CD4-positive, alpha-beta memory T cell (primary cell): ENCODE measurements around the gene CENPU. TPM values are rescaled to one million over a fixed set of nuclear protein-coding genes. Genes with fewer than 3 reads are reported as not detected.

ENCODE experiments used
- CTCF ChIA-PET: fragments of 350-600 bp; sonication (Branson Sonifier 250); formaldehyde crosslinking; loops from one replicate; lab custom pipeline; 2021; ENCODE audit warnings: inconsistent platforms; ENCODE audit not compliant: partially characterized antibody; lab: Charles Lee
- POLR2A ChIA-PET: fragments of 350-600 bp; sonication (Branson Sonifier 250); formaldehyde crosslinking; loops from one replicate; lab custom pipeline; 2021; ENCODE audit not compliant: partially characterized antibody; lab: Charles Lee
- DNase-seq, 5 donors: peaks; one replicate each; pipeline versions ENCODE4 v3.0.0 to v3.0.0-alpha.2; 2020 to 2022; ENCODE audit warnings: mixed read lengths in 1 of 5
- H3K27ac ChIP-seq: one replicate; pipeline ENCODE4 v1.7.0; 2013; ENCODE audit warnings: low read depth, low read length
- H3K27me3 ChIP-seq: 2 replicates; pipeline ENCODE4 v1.7.0; 2013; ENCODE audit warnings: mild to moderate bottlenecking, low read length, moderate library complexity; ENCODE audit not compliant: insufficient read depth
- H3K36me3 ChIP-seq: 2 replicates; pipeline ENCODE4 v1.7.0; 2013; ENCODE audit warnings: mild to moderate bottlenecking, low read length, moderate library complexity; ENCODE audit not compliant: insufficient read depth
- H3K4me1 ChIP-seq: 2 replicates; pipeline ENCODE4 v1.7.0; 2013; ENCODE audit warnings: mild to moderate bottlenecking, low read length, moderate library complexity; ENCODE audit not compliant: insufficient read depth
- H3K4me3 ChIP-seq, 2 donors: one replicate each; pipeline ENCODE4 v1.7.0; 2013; ENCODE audit warnings: low read length in 2 of 2, mild to moderate bottlenecking in 1 of 2
- H3K9me3 ChIP-seq, 2 donors: one replicate each; pipeline ENCODE4 v1.7.0; 2013; ENCODE audit warnings: low read length in 2 of 2, control low read depth in 1 of 2; ENCODE audit not compliant: control insufficient read depth in 1 of 2
- H3K27ac Mint-ChIP-seq, 7 donors: one replicate each; pipeline ENCODE4 v1.8.0; 2020 to 2021; ENCODE audit warnings: mixed read lengths in 7 of 7, mild to moderate bottlenecking in 6 of 7, inconsistent platforms in 3 of 7, moderate library complexity in 3 of 7
- H3K27me3 Mint-ChIP-seq, 2 donors: one replicate each; pipeline ENCODE4 v1.8.0; 2020 to 2021; ENCODE audit warnings: mixed read lengths in 2 of 2
- H3K36me3 Mint-ChIP-seq, 2 donors: one replicate each; pipeline ENCODE4 v1.8.0; 2020 to 2021; ENCODE audit warnings: mixed read lengths in 2 of 2, inconsistent platforms in 1 of 2, mild to moderate bottlenecking in 1 of 2
- H3K4me1 Mint-ChIP-seq, 4 donors: one replicate each; pipeline ENCODE4 v1.8.0; 2020 to 2021; ENCODE audit warnings: mixed read lengths in 4 of 4, mild to moderate bottlenecking in 1 of 4
- H3K4me3 Mint-ChIP-seq, 8 donors: one replicate each; pipeline ENCODE4 v1.8.0; 2020 to 2021; ENCODE audit warnings: mixed read lengths in 8 of 8, mild to moderate bottlenecking in 7 of 8, moderate library complexity in 6 of 8, inconsistent platforms in 3 of 8
- H3K9me3 Mint-ChIP-seq, 8 donors: one replicate each; pipeline ENCODE4 v1.8.0; 2020 to 2021; ENCODE audit warnings: mixed read lengths in 8 of 8, mild to moderate bottlenecking in 5 of 8, inconsistent platforms in 3 of 8, moderate library complexity in 1 of 8
- intact Hi-C: fragments of 100-400 bp; cut with micrococcal nuclease; formaldehyde crosslinking; loops from one replicate; pipeline ENCODE4 v1.15.1; 2023
- polyA plus RNA-seq, 2 donors: library from polyadenylated mRNA; unstranded; fragments of 300-500 nt; fragmentation: Illumina TruSeq; gene quantifications; one replicate each; pipeline ENCODE4 v1.2.3, GENCODE V29; 2021
- total RNA-seq, 2 experiments: library from RNA; stranded (reverse); gene quantifications; one replicate each; pipeline ENCODE4 v1.2.3, GENCODE V29; 2021

CENPU gene
- total and polyA plus RNA-seq, 4 experiments from 2014 or later = 2.1 to 4.6 (median 3.2) TPM

- H3K36me3 Mint-ChIP-seq = peaks cover 33 to 55% of the 10 kb centered on the region in 2 donors
- Histone ChIP-seq H3K27me3 (no peaks in the 10 kb centered on the region), H3K27ac (no peak overlapping the region), H3K36me3 (peaks cover 4% of the 10 kb centered on the region), H3K4me3 (no peak overlapping the region), H3K4me1 (peaks cover 15% of the 10 kb centered on the region), H3K9me3 (no peaks in the 10 kb centered on the region)
- no peak overlapping the region for H3K4me3 Mint-ChIP-seq
- H3K27ac Mint-ChIP-seq = peak overlapping the region in 6 of 7 donors; percentile 2 to 57 (median 26)
- H3K27me3 Mint-ChIP-seq = no peaks in the 10 kb centered on the region
- intact Hi-C loops = no loop called here
- no peak for DNase-seq
- peaks cover 6 to 19% (median 15%) of the 10 kb centered on the region in 4 donors for H3K4me1 Mint-ChIP-seq
- ChIA-PET POLR2A (interaction anchor here (1.6 kb wide), 1 partner anchor 29 kb away, joined by 18 read pairs; the partner anchor contains the start of gene CENPU), CTCF (interaction anchor here (1.6 kb wide), 1 partner anchor 13 kb away, joined by 3 read pairs; no protein-coding TSS in a partner anchor)
- H3K9me3 Mint-ChIP-seq = no peaks in the 10 kb centered on the region
Observed at GRCh38 chr4:184763150-184763780, 29.4 kb upstream of the CENPU start.

GRCh38 chr4:184762100-184762499 lies 28.2 kb upstream of the CENPU start:
- peak overlapping the region; percentile 71 to 95 (median 87) for H3K27ac Mint-ChIP-seq
- H3K4me3 Mint-ChIP-seq = peak overlapping the region; percentile 59 to 85 (median 77)
- peak overlapping the region in 1 of 2 donors; percentile 44 for H3K4me3 ChIP-seq
- no peaks in the 10 kb centered on the region for H3K9me3 Mint-ChIP-seq
- H3K36me3 Mint-ChIP-seq = peaks cover 29 to 51% of the 10 kb centered on the region in 2 donors
- ChIA-PET POLR2A (interaction anchor here (0.7 to 1.6 kb wide), 4 partner anchors 10 to 381 kb away, joined by 3 to 18 read pairs (median 5); partner anchors contain the start of genes CASP3, CENPU, PRIMPOL and SLC25A4), CTCF (interaction anchor here (1.1 to 1.6 kb wide), 2 partner anchors 12 to 16 kb away, joined by 3 read pairs; no protein-coding TSS in a partner anchor)
- H3K27ac ChIP-seq = no peak overlapping the region
- H3K4me1 ChIP-seq = peaks cover 15% of the 10 kb centered on the region
- H3K27me3 ChIP-seq = no peaks in the 10 kb centered on the region
- intact Hi-C loops = loop anchor here (1.0 kb wide), 2 partner anchors 113 to 498 kb away; partner anchors contain the start of genes CASP3 and PRIMPOL
- peak; percentile 57 to 79 (median 72) for DNase-seq
- H3K9me3 ChIP-seq = no peaks in the 10 kb centered on the region
- H3K36me3 ChIP-seq = peaks cover 4% of the 10 kb centered on the region
- H3K27me3 Mint-ChIP-seq = no peaks in the 10 kb centered on the region
- H3K4me1 Mint-ChIP-seq = peaks cover 6 to 19% (median 15%) of the 10 kb centered on the region in 4 donors

GRCh38 chr4:184760681-184761080 lies 26.8 kb upstream of the CENPU start:
- ChIA-PET POLR2A (no interaction called here), CTCF (no interaction called here)
- H3K36me3 Mint-ChIP-seq = peaks cover 29 to 52% of the 10 kb centered on the region in 2 donors
- Histone ChIP-seq H3K4me3 (no peak overlapping the region), H3K27ac (no peak overlapping the region), H3K27me3 (no peaks in the 10 kb centered on the region), H3K36me3 (peaks cover 4% of the 10 kb centered on the region), H3K4me1 (peaks cover 15% of the 10 kb centered on the region), H3K9me3 (no peaks in the 10 kb centered on the region)
- intact Hi-C loops = no loop called here
- no peak overlapping the region for H3K27ac Mint-ChIP-seq
- H3K4me1 Mint-ChIP-seq = peaks cover 6 to 19% (median 15%) of the 10 kb centered on the region in 4 donors
- no peaks in the 10 kb centered on the region for H3K27me3 Mint-ChIP-seq
- no peak for DNase-seq
- H3K4me3 Mint-ChIP-seq = no peak overlapping the region
- no peaks in the 10 kb centered on the region for H3K9me3 Mint-ChIP-seq

GRCh38 chr4:184757810-184758209 lies 23.9 kb upstream of the CENPU start:
- H3K27me3 ChIP-seq = no peaks in the 10 kb centered on the region
- peaks cover 39 to 53% of the 10 kb centered on the region in 2 donors for H3K36me3 Mint-ChIP-seq
- no peak overlapping the region for H3K4me3 Mint-ChIP-seq
- H3K4me1 ChIP-seq = peaks cover 15% of the 10 kb centered on the region
- H3K9me3 Mint-ChIP-seq = no peaks in the 10 kb centered on the region
- ChIA-PET CTCF (interaction anchor here (1.8 kb wide), 1 partner anchor 12 kb away, joined by 6 read pairs; no protein-coding TSS in a partner anchor), POLR2A (no interaction called here)
- H3K4me3 ChIP-seq = no peak overlapping the region
- H3K4me1 Mint-ChIP-seq = peaks cover 6 to 15% (median 13%) of the 10 kb centered on the region in 4 donors
- H3K27me3 Mint-ChIP-seq = no peaks in the 10 kb centered on the region
- DNase-seq = no peak
- H3K27ac Mint-ChIP-seq = no peak overlapping the region
- intact Hi-C loops = no loop called here
- no peak overlapping the region for H3K27ac ChIP-seq
- no peaks in the 10 kb centered on the region for H3K9me3 ChIP-seq
- no peaks in the 10 kb centered on the region for H3K36me3 ChIP-seq

GRCh38 chr4:184756399-184756798 lies 22.5 kb upstream of the CENPU start:
- Histone ChIP-seq H3K9me3 (no peaks in the 10 kb centered on the region), H3K36me3 (no peaks in the 10 kb centered on the region), H3K4me3 (no peak overlapping the region), H3K27ac (no peak overlapping the region), H3K27me3 (no peaks in the 10 kb centered on the region), H3K4me1 (peaks cover 1% of the 10 kb centered on the region)
- no peak for DNase-seq
- no peak overlapping the region for H3K27ac Mint-ChIP-seq
- peaks cover 0 to under 1% (median under 1%) of the 10 kb centered on the region in 4 donors for H3K4me1 Mint-ChIP-seq
- H3K9me3 Mint-ChIP-seq = no peaks in the 10 kb centered on the region
- ChIA-PET POLR2A (no interaction called here), CTCF (no interaction called here)
- H3K27me3 Mint-ChIP-seq = no peaks in the 10 kb centered on the region
- no peak overlapping the region for H3K4me3 Mint-ChIP-seq
- H3K36me3 Mint-ChIP-seq = peaks cover 35 to 50% of the 10 kb centered on the region in 2 donors
- intact Hi-C loops = no loop called here

- Histone ChIP-seq H3K36me3 (no peaks in the 10 kb centered on the region), H3K27ac (no peak overlapping the region), H3K4me1 (no peaks in the 10 kb centered on the region), H3K4me3 (no peak overlapping the region), H3K27me3 (no peaks in the 10 kb centered on the region), H3K9me3 (no peaks in the 10 kb centered on the region)
- H3K27ac Mint-ChIP-seq = no peak overlapping the region
- no peaks in the 10 kb centered on the region for H3K4me1 Mint-ChIP-seq
- no peak overlapping the region for H3K4me3 Mint-ChIP-seq
- H3K27me3 Mint-ChIP-seq = peaks cover 0 to 4% of the 10 kb centered on the region in 2 donors
- intact Hi-C loops = no loop called here
- ChIA-PET CTCF (interaction anchor here (2.5 kb wide), 1 partner anchor 10 kb away, joined by 9 read pairs; no protein-coding TSS in a partner anchor), POLR2A (no interaction called here)
- H3K36me3 Mint-ChIP-seq = peaks cover 34 to 48% of the 10 kb centered on the region in 2 donors
- no peaks in the 10 kb centered on the region for H3K9me3 Mint-ChIP-seq
- DNase-seq = no peak
Observed at GRCh38 chr4:184755278-184755677, 21.4 kb upstream of the CENPU start.

- H3K4me1 ChIP-seq = no peaks in the 10 kb centered on the region
- intact Hi-C loops = no loop called here
- no peak overlapping the region for H3K27ac Mint-ChIP-seq
- no peaks in the 10 kb centered on the region for H3K9me3 ChIP-seq
- H3K36me3 ChIP-seq = no peaks in the 10 kb centered on the region
- no peak for DNase-seq
- no peak overlapping the region for H3K4me3 Mint-ChIP-seq
- no peaks in the 10 kb centered on the region for H3K27me3 ChIP-seq
- no peaks in the 10 kb centered on the region for H3K4me1 Mint-ChIP-seq
- CTCF ChIA-PET = interaction anchor here (1.4 kb wide), 1 partner anchor 11 kb away, joined by 3 read pairs; no protein-coding TSS in a partner anchor
- H3K27ac ChIP-seq = no peak overlapping the region
- H3K27me3 Mint-ChIP-seq = peaks cover 0 to 4% of the 10 kb centered on the region in 2 donors
- POLR2A ChIA-PET = no interaction called here
- no peaks in the 10 kb centered on the region for H3K9me3 Mint-ChIP-seq
- H3K36me3 Mint-ChIP-seq = peaks cover 24 to 36% of the 10 kb centered on the region in 2 donors
- no peak overlapping the region for H3K4me3 ChIP-seq
Observed at GRCh38 chr4:184752496-184753275, 18.8 kb upstream of the CENPU start.
